ENCODE data around the gene C16orf92. TPM values are rescaled to one million over a fixed set of nuclear protein-coding genes. Genes with fewer than 3 reads are reported as not detected.

Gene C16orf92
- total RNA-seq, 1 experiment from 2014 or later, result not detected

DNA sequence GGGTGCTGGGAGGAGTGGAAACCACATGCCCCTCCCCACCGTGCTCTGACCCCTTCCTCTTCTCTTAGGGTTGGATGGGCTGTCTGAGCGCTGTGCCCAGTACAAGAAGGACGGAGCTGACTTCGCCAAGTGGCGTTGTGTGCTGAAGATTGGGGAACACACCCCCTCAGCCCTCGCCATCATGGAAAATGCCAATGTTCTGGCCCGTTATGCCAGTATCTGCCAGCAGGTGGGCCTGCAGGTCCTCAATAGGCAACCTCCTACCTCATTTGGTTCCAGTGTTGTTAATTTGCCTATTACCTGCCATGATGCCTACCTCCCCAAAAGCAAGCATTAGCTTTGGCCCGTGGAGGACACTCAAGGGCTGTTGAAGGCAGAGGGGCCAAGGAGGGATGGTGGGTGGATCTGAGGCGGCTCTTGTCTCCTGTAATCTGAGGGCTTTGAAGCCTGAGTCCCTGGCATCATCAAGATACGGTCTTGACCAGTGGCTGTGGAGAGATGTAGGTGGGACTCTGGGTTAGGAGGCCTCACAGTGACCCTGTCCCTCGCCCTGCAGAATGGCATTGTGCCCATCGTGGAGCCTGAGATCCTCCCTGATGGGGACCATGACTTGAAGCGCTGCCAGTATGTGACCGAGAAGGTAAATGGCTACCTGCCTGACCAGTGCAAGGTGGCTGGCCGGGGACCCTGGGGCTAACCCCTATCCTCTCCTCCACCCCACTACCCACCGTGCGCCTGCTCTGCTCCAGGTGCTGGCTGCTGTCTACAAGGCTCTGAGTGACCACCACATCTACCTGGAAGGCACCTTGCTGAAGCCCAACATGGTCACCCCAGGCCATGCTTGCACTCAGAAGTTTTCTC lies 46.0 kb downstream of the C16orf92 start:
- ChIA-PET CTCF (no interaction called here), POLR2A (interaction anchor here (0.5 to 5.9 kb wide), 3 partner anchors 7 to 423 kb away, joined by 3 to 155 read pairs (median 3); partner anchors contain the start of genes PPP4C and YPEL3)
- no peaks in the 10 kb centered on the region for H3K27me3 Mint-ChIP-seq (ENCODE audit: insufficient read depth, unreplicated experiment)
- TF ChIP-seq, protein P1, sequence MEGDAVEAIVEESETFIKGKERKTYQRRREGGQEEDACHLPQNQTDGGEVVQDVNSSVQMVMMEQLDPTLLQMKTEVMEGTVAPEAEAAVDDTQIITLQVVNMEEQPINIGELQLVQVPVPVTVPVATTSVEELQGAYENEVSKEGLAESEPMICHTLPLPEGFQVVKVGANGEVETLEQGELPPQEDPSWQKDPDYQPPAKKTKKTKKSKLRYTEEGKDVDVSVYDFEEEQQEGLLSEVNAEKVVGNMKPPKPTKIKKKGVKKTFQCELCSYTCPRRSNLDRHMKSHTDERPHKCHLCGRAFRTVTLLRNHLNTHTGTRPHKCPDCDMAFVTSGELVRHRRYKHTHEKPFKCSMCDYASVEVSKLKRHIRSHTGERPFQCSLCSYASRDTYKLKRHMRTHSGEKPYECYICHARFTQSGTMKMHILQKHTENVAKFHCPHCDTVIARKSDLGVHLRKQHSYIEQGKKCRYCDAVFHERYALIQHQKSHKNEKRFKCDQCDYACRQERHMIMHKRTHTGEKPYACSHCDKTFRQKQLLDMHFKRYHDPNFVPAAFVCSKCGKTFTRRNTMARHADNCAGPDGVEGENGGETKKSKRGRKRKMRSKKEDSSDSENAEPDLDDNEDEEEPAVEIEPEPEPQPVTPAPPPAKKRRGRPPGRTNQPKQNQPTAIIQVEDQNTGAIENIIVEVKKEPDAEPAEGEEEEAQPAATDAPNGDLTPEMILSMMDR (IDR thresholded peaks at IDR 0.05; ENCODE audit: unreplicated experiment), result peak; percentile 42
- peaks cover 77% of the 10 kb centered on the region for H3K36me3 Mint-ChIP-seq (ENCODE audit: insufficient read depth, unreplicated experiment)
- peak; percentile 45 for DNase-seq (ENCODE audit: unreplicated experiment)
- H3K4me3 Mint-ChIP-seq (ENCODE audit: unreplicated experiment), result peak overlapping the region; percentile 35
- no peaks in the 10 kb centered on the region for H3K9me3 Mint-ChIP-seq (ENCODE audit: unreplicated experiment)
- BruUV-seq (replicated peaks), result no TSS peak
- peaks cover 15% of the 10 kb centered on the region for H3K4me1 Mint-ChIP-seq (ENCODE audit: insufficient read depth, unreplicated experiment)
- intact Hi-C loops (cut with micrococcal nuclease), result no loop called here
- peak overlapping the region; percentile 63 for H3K27ac Mint-ChIP-seq (ENCODE audit: low read depth, unreplicated experiment)

DNA sequence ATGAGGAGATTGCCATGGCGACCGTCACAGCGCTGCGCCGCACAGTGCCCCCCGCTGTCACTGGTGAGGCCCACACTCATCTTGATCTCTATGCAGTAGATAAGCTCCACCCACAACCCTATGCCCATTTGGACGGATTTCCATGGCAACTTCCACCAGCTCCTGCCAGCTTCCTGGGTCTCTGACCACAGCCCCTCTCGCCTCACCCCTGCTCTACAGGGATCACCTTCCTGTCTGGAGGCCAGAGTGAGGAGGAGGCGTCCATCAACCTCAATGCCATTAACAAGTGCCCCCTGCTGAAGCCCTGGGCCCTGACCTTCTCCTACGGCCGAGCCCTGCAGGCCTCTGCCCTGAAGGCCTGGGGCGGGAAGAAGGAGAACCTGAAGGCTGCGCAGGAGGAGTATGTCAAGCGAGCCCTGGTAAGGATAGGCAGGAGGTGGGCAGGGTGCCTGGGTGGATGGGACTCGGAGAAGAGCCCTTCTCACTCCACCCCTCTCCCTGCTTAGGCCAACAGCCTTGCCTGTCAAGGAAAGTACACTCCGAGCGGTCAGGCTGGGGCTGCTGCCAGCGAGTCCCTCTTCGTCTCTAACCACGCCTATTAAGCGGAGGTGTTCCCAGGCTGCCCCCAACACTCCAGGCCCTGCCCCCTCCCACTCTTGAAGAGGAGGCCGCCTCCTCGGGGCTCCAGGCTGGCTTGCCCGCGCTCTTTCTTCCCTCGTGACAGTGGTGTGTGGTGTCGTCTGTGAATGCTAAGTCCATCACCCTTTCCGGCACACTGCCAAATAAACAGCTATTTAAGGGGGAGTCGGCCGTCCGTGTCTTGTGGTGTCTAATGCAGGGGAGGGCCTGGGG lies 46.8 kb downstream of the C16orf92 start:
- Mint-ChIP-seq H3K4me1 (ENCODE audit: insufficient read depth, unreplicated experiment) (peaks cover 12% of the 10 kb centered on the region), H3K9me3 (ENCODE audit: unreplicated experiment) (no peaks in the 10 kb centered on the region), H3K4me3 (ENCODE audit: unreplicated experiment) (no peak overlapping the region), H3K36me3 (ENCODE audit: insufficient read depth, unreplicated experiment) (peaks cover 77% of the 10 kb centered on the region), H3K27ac (ENCODE audit: low read depth, unreplicated experiment) (peak overlapping the region; percentile 46), H3K27me3 (ENCODE audit: insufficient read depth, unreplicated experiment) (no peaks in the 10 kb centered on the region)
- ChIA-PET CTCF (interaction anchor here (0.6 to 1.1 kb wide), 3 partner anchors 20 to 29 kb away, joined by 3 read pairs; no protein-coding TSS in a partner anchor), POLR2A (interaction anchor here (0.5 kb wide), 1 partner anchor 37 kb away, joined by 3 read pairs; no protein-coding TSS in a partner anchor)
- no peak for DNase-seq (ENCODE audit: unreplicated experiment)
- TF ChIP-seq, protein P1 (IDR thresholded peaks at IDR 0.05; ENCODE audit: unreplicated experiment), result no peak
- BruUV-seq (replicated peaks), result TSS peak; percentile 40
- intact Hi-C loops (cut with micrococcal nuclease), result no loop called here

DNA sequence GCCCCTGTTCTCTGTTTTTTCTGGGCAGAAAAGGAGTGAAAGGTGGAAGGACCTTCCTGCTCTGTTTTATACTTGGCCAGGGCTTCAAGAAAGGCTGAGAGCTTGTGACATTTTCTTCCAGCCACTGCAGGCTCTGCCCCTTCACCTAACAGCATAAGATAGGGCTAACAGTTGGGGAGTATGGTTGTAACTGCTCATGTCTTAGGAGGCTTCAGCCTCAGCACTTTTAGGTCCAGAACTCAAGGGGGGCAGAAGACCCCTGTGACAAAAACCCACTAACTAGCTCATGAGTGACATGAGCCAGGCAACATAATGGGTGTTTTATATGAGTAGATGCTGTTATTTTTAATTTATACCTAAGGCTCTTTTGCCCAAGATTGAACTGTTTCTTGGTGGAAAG lies 47.5 kb downstream of the C16orf92 start:
- ChIA-PET CTCF (interaction anchor here (0.6 to 1.1 kb wide), 3 partner anchors 19 to 29 kb away, joined by 3 read pairs; no protein-coding TSS in a partner anchor), POLR2A (interaction anchor here (0.5 kb wide), 1 partner anchor 38 kb away, joined by 3 read pairs; no protein-coding TSS in a partner anchor)
- intact Hi-C loops (cut with micrococcal nuclease), result no loop called here
- Mint-ChIP-seq H3K9me3 (ENCODE audit: unreplicated experiment) (no peaks in the 10 kb centered on the region), H3K36me3 (ENCODE audit: insufficient read depth, unreplicated experiment) (peaks cover 80% of the 10 kb centered on the region), H3K27me3 (ENCODE audit: insufficient read depth, unreplicated experiment) (no peaks in the 10 kb centered on the region), H3K4me1 (ENCODE audit: insufficient read depth, unreplicated experiment) (peaks cover 12% of the 10 kb centered on the region), H3K4me3 (ENCODE audit: unreplicated experiment) (no peak overlapping the region), H3K27ac (ENCODE audit: low read depth, unreplicated experiment) (peak overlapping the region; percentile 46)
- no TSS peak for BruUV-seq (replicated peaks)
- no peak for DNase-seq (ENCODE audit: unreplicated experiment)
- TF ChIP-seq, protein P1 (IDR thresholded peaks at IDR 0.05; ENCODE audit: unreplicated experiment), result no peak

Other genes with a start within 250 kb of the C16orf92 start
- gene ZG16, start 244.9 kb upstream of the C16orf92 start, total RNA-seq (2022), result not detected in 2 replicates
- gene KIF22, start 232.4 kb upstream of the C16orf92 start, total RNA-seq (2022), result 36.3 and 53.8 TPM in 2 replicates
- gene MAZ, start 216.7 kb upstream of the C16orf92 start, total RNA-seq (2022), result 185 and 194 TPM in 2 replicates
- gene PRRT2, start 211.0 kb upstream of the C16orf92 start, total RNA-seq (2022), result 0.42 and 0.96 TPM in 2 replicates
- gene PAGR1, start 207.0 kb upstream of the C16orf92 start, total RNA-seq (2022), result 21.3 and 25.0 TPM in 2 replicates
- gene MVP, start 202.7 kb upstream of the C16orf92 start, total RNA-seq (2022), result 56.5 and 71.9 TPM in 2 replicates
- gene CDIPT, start 160.0 kb upstream of the C16orf92 start, total RNA-seq (2022), result 41.3 and 42.7 TPM in 2 replicates
- 1.9 and 3.2 TPM in 2 replicates for gene SEZ6L2, start 123.6 kb upstream of the C16orf92 start, total RNA-seq (2022)
- 4.8 and 5.7 TPM in 2 replicates for gene ASPHD1, start 122.7 kb upstream of the C16orf92 start, total RNA-seq (2022)
- 35.5 and 38.9 TPM in 2 replicates for gene KCTD13, start 97.0 kb upstream of the C16orf92 start, total RNA-seq (2022)
- 62.1 and 68.1 TPM in 2 replicates for gene TMEM219, start 61.1 kb upstream of the C16orf92 start, total RNA-seq (2022)
- 29.3 and 33.1 TPM in 2 replicates for gene TAOK2, start 49.3 kb upstream of the C16orf92 start, total RNA-seq (2022)
- 12.9 and 20.7 TPM in 2 replicates for gene HIRIP3, start 27.6 kb upstream of the C16orf92 start, total RNA-seq (2022)
- gene INO80E, start 27.0 kb upstream of the C16orf92 start, total RNA-seq (2022), result 82.0 and 90.1 TPM in 2 replicates
- 1.2 TPM in 2 replicates for gene DOC2A, start 12.2 kb upstream of the C16orf92 start, total RNA-seq (2022)
- gene TLCD3B, start 8.1 kb downstream of the C16orf92 start, total RNA-seq (2022), result 0.21 and 0.27 TPM in 2 replicates
- 1,141 and 1,165 TPM in 2 replicates for gene ALDOA, start 42.6 kb downstream of the C16orf92 start, total RNA-seq (2022)
- gene PPP4C, start 52.8 kb downstream of the C16orf92 start, total RNA-seq (2022), result 93.2 and 99.7 TPM in 2 replicates
- 0.16 and 0.47 TPM in 2 replicates for gene TBX6, start 68.7 kb downstream of the C16orf92 start, total RNA-seq (2022)
- 8.8 and 9.2 TPM in 2 replicates for gene YPEL3, start 73.0 kb downstream of the C16orf92 start, total RNA-seq (2022)
- gene GDPD3, start 90.3 kb downstream of the C16orf92 start, total RNA-seq (2022), result 0.49 and 1.5 TPM in 2 replicates
- 11.7 and 15.0 TPM in 2 replicates for gene MAPK3, start 100.0 kb downstream of the C16orf92 start, total RNA-seq (2022)
- gene CORO1A, start 160.4 kb downstream of the C16orf92 start, total RNA-seq (2022), result 0.83 and 1.9 TPM in 2 replicates
- gene BOLA2B, start 170.5 kb downstream of the C16orf92 start, total RNA-seq (2022), result 132 and 133 TPM in 2 replicates
- 21.4 and 37.1 TPM in 2 replicates for gene SLX1A, start 170.7 kb downstream of the C16orf92 start, total RNA-seq (2022)
- gene SULT1A3, start 176.1 kb downstream of the C16orf92 start, total RNA-seq (2022), result 13.4 TPM in 2 replicates
- 11.6 and 15.3 TPM in 2 replicates for gene NPIPB13, start 225.3 kb downstream of the C16orf92 start, total RNA-seq (2022)